Measurements from ENCODE around the gene LHX1. TPM values are rescaled to one million over a fixed set of nuclear protein-coding genes. Genes with fewer than 3 reads are reported as not detected.

Gene LHX1
- total and polyA plus RNA-seq, 11 donors, result not detected

DNA sequence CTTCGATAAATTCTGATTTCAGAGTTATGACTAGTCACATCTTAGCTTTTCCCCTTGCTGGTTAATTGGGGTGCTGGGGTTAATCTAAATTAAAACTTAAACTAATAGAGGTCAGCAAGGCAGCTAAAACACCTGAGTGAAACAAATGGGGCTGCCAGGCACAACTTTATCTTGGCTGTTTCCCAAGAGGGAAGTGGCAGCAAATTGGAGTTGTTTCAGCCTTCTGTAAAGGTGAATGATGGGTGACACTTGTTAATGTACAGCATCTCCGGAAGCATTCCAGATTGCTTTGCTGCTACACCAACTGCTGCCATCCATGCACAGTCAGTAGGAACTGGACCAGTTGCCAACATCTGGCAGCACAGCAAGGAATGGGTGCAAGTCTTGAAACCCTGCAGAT is 55.4 kb downstream of the LHX1 start:
- no peaks in the 10 kb centered on the region for H3K27me3 ChIP-seq
- no peak overlapping the region for H3K27ac ChIP-seq
- no peak for TF ChIP-seq POLR2A (IDR thresholded peaks at IDR 0.05)
- TF ChIP-seq, protein P1, sequence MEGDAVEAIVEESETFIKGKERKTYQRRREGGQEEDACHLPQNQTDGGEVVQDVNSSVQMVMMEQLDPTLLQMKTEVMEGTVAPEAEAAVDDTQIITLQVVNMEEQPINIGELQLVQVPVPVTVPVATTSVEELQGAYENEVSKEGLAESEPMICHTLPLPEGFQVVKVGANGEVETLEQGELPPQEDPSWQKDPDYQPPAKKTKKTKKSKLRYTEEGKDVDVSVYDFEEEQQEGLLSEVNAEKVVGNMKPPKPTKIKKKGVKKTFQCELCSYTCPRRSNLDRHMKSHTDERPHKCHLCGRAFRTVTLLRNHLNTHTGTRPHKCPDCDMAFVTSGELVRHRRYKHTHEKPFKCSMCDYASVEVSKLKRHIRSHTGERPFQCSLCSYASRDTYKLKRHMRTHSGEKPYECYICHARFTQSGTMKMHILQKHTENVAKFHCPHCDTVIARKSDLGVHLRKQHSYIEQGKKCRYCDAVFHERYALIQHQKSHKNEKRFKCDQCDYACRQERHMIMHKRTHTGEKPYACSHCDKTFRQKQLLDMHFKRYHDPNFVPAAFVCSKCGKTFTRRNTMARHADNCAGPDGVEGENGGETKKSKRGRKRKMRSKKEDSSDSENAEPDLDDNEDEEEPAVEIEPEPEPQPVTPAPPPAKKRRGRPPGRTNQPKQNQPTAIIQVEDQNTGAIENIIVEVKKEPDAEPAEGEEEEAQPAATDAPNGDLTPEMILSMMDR (IDR thresholded peaks at IDR 0.05), result no peak
- no peak overlapping the region for H3K4me3 ChIP-seq
- DNase-seq (no peak), ATAC-seq (no peak)
- peaks cover 0 to 100% (median 94%) of the 10 kb centered on the region in 9 donors for H3K36me3 ChIP-seq
- intact Hi-C loops (cut with DNase I), result no loop called here
- 90 to 100% (median 93%) methylated on average over 2 of the region's 2 CpGs for WGBS, 4 donors
- H3K9me3 ChIP-seq, result no peaks in the 10 kb centered on the region
- H3K4me1 ChIP-seq, result no peaks in the 10 kb centered on the region

DNA sequence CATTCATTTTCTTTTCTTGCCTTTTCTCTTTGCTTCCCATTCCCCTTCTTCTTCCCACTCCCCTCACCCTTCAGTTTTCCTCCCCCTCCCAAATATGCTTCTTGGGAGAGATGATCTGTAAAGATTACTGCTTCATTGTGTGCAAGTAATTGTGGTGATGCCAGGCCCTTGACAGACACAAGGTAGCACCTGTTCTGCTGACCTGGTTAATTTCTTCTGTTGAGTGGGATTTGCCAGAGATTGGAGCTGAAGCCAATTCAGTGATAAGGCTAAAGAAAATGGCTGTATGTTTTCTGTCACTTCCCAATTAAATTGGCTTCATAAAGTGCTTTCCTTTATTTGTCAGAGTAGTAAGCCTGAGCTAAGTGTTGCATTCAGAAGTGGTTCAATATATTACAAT is 56.0 kb downstream of the LHX1 start:
- no peak for ATAC-seq
- Histone ChIP-seq H3K27me3 (no peaks in the 10 kb centered on the region), H3K4me3 (no peak overlapping the region), H3K4me1 (no peaks in the 10 kb centered on the region), H3K36me3 (peaks cover 0 to 100% (median 94%) of the 10 kb centered on the region in 9 donors), H3K27ac (no peak overlapping the region), H3K9me3 (no peaks in the 10 kb centered on the region)
- DNase-seq, result no peak
- intact Hi-C loops (cut with DNase I), result no loop called here
- TF ChIP-seq, protein P1 (IDR thresholded peaks at IDR 0.05), result no peak
- no peak for TF ChIP-seq POLR2A (IDR thresholded peaks at IDR 0.05)

Other genes with a start within 250 kb of the LHX1 start
- 10 to 100 TPM; 15.2 to 34.8 (median 28.9) TPM for gene AATF, start 11.5 kb downstream of the LHX1 start, total RNA-seq
- gene AATF, start 11.5 kb downstream of the LHX1 start, polyA plus RNA-seq, result 10 to 100 TPM; 15.8 to 51.6 TPM